Measurements from ENCODE around the gene CCAR1. TPM values are rescaled to one million over a fixed set of nuclear protein-coding genes. Genes with fewer than 3 reads are reported as not detected.

CCAR1 gene
- polyA plus RNA-seq, 1 donor from 2014 or later = 51.4 TPM

DNA sequence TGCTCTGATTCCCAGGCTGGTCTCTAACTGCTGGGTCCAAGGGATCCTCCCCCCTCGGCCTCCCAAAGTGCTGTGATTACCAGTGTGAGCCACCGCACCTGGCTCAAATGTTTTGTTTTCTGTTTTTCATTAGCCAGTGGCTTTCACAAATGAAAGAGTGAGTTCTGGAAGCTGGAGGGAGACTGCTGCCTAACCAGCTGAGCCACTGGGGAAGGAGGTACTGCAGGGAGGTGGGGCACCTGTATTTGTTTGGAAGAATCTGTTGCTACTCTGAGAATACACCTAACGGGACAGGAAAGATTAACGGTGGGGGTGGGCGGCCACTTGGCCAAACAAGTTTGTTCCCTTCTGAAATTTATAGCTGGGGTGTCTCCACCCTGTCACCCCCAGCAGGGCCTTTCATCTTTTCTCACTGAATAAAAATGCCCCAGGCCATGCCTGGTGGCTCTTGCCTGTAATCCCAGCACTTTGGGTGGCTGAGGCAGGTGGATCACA is 111.0 kb downstream of the CCAR1 start:
- no peaks in the 10 kb centered on the region for H3K9me2 ChIP-seq (ENCODE audit: insufficient read depth, low read length)
- H3K9ac ChIP-seq (ENCODE audit: low read length) = no peak overlapping the region
- H3K4me3 ChIP-seq (ENCODE audit: low read length) = no peak overlapping the region
- H3K9me3 ChIP-seq (ENCODE audit: low read length) = no peaks in the 10 kb centered on the region
- H4K20me1 ChIP-seq (ENCODE audit: insufficient read depth) = no peaks in the 10 kb centered on the region
- no peak overlapping the region for H3K4me2 ChIP-seq (ENCODE audit: low read length)
- TF ChIP-seq MXI1 (conservative IDR thresholded peaks at IDR 0.05; ENCODE audit: poor library complexity, severe bottlenecking) (no peak), SMC3 (conservative IDR thresholded peaks at IDR 0.05; ENCODE audit: poor library complexity) (no peak), TAF1 (IDR thresholded peaks at IDR 0.05; ENCODE audit: low read depth) (no peak), RAD21 (conservative IDR thresholded peaks at IDR 0.05) (no peak), POLR2AphosphoS5 (IDR thresholded peaks at IDR 0.05) (no peak)
- TF ChIP-seq, protein P1, sequence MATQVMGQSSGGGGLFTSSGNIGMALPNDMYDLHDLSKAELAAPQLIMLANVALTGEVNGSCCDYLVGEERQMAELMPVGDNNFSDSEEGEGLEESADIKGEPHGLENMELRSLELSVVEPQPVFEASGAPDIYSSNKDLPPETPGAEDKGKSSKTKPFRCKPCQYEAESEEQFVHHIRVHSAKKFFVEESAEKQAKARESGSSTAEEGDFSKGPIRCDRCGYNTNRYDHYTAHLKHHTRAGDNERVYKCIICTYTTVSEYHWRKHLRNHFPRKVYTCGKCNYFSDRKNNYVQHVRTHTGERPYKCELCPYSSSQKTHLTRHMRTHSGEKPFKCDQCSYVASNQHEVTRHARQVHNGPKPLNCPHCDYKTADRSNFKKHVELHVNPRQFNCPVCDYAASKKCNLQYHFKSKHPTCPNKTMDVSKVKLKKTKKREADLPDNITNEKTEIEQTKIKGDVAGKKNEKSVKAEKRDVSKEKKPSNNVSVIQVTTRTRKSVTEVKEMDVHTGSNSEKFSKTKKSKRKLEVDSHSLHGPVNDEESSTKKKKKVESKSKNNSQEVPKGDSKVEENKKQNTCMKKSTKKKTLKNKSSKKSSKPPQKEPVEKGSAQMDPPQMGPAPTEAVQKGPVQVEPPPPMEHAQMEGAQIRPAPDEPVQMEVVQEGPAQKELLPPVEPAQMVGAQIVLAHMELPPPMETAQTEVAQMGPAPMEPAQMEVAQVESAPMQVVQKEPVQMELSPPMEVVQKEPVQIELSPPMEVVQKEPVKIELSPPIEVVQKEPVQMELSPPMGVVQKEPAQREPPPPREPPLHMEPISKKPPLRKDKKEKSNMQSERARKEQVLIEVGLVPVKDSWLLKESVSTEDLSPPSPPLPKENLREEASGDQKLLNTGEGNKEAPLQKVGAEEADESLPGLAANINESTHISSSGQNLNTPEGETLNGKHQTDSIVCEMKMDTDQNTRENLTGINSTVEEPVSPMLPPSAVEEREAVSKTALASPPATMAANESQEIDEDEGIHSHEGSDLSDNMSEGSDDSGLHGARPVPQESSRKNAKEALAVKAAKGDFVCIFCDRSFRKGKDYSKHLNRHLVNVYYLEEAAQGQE (IDR thresholded peaks at IDR 0.05; ENCODE audit: borderline replicate concordance) = no peak
- TF ChIP-seq, protein P2, sequence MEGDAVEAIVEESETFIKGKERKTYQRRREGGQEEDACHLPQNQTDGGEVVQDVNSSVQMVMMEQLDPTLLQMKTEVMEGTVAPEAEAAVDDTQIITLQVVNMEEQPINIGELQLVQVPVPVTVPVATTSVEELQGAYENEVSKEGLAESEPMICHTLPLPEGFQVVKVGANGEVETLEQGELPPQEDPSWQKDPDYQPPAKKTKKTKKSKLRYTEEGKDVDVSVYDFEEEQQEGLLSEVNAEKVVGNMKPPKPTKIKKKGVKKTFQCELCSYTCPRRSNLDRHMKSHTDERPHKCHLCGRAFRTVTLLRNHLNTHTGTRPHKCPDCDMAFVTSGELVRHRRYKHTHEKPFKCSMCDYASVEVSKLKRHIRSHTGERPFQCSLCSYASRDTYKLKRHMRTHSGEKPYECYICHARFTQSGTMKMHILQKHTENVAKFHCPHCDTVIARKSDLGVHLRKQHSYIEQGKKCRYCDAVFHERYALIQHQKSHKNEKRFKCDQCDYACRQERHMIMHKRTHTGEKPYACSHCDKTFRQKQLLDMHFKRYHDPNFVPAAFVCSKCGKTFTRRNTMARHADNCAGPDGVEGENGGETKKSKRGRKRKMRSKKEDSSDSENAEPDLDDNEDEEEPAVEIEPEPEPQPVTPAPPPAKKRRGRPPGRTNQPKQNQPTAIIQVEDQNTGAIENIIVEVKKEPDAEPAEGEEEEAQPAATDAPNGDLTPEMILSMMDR (IDR thresholded peaks at IDR 0.05; ENCODE audit: poor library complexity, severe bottlenecking) = no peak
- H3F3A ChIP-seq (ENCODE audit: insufficient read depth, low read length, poor library complexity, severe bottlenecking) = no peaks in the 10 kb centered on the region
- no peaks in the 10 kb centered on the region for H3K27me3 ChIP-seq (ENCODE audit: insufficient read depth, low read depth, low read length)
- no peaks in the 10 kb centered on the region for H3K36me3 ChIP-seq (ENCODE audit: insufficient read depth, low read length)
- no peaks in the 10 kb centered on the region for H3K79me2 ChIP-seq (replicated peaks; ENCODE audit: insufficient read depth, low read length)
- H3K27ac ChIP-seq (ENCODE audit: low read length) = no peak overlapping the region
- H2AFZ ChIP-seq (ENCODE audit: low read depth, low read length) = no peak overlapping the region

DNA sequence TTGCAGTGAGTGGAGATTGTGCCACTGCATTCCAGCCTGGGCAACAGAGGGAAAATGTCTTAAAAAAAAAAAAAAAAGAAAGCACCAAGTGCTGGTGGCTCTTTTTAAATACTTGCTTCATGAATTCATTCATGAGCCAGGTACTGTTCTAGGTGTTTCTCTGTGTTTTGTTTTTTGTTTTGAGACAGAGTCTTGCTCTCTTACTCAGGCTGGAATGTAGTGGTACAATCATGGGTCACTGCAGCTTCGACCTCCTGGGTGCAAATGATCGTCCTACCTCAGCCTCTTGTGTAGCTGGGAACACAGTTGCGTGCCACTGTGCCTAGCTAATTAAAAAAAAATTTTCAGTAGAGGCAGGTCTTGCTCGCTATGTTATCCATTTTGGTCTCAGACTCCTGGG is 111.6 kb downstream of the CCAR1 start:
- TF ChIP-seq EZH2 (IDR thresholded peaks at IDR 0.05; ENCODE audit: borderline replicate concordance, insufficient read depth, low read length, poor library complexity, severe bottlenecking) = no peak
- Histone ChIP-seq H3F3A (ENCODE audit: insufficient read depth, low read length, poor library complexity, severe bottlenecking) (no peaks in the 10 kb centered on the region), H3K27ac (ENCODE audit: low read length) (no peak overlapping the region), H3K4me3 (ENCODE audit: low read length) (no peak overlapping the region), H3K36me3 (ENCODE audit: insufficient read depth, low read length) (no peaks in the 10 kb centered on the region), H4K20me1 (ENCODE audit: insufficient read depth) (no peaks in the 10 kb centered on the region), H3K4me2 (ENCODE audit: low read length) (no peak overlapping the region), H3K79me2 (replicated peaks; ENCODE audit: insufficient read depth, low read length) (no peaks in the 10 kb centered on the region), H3K9me3 (ENCODE audit: low read length) (no peaks in the 10 kb centered on the region), H3K27me3 (ENCODE audit: insufficient read depth, low read depth, low read length) (no peaks in the 10 kb centered on the region), H3K9ac (ENCODE audit: low read length) (no peak overlapping the region), H2AFZ (ENCODE audit: low read depth, low read length) (no peak overlapping the region), H3K9me2 (ENCODE audit: insufficient read depth, low read length) (no peaks in the 10 kb centered on the region)

DNA sequence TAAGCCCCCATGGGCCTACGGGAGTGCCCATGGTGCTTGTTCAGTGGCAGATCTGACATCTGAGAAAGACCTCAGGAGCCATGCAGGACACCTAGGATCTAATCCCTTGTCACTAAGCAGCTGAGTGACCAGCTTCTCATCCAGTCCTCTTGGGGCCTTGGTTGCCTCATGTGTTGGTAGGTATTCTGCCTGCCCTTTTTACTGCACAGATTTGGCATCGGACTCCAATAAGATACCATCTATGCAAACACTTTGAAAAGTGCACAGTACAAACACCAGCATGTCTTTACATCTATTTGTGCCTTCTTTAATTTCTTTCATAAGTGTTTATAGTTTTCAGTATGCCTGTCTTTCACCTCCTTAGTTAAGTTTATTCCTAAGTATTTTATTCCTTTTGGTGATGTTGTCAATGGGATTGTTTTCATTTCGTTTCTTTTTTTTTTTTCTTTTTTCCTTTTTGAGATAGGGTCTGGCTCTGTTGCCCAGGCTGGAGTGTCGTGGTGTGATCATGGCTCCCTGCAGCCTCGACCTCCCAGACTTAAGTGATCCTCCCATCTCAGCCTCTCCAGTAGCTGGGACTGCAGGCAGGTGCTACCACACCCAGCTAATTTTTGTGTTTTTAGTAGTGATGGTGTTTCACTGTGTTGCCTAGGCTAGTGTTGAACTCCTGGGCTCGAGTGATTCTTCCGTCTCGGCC is 116.7 kb downstream of the CCAR1 start:
- Histone ChIP-seq H3F3A (ENCODE audit: insufficient read depth, low read length, poor library complexity, severe bottlenecking) (no peaks in the 10 kb centered on the region), H3K79me2 (replicated peaks; ENCODE audit: insufficient read depth, low read length) (no peaks in the 10 kb centered on the region), H3K9me3 (ENCODE audit: low read length) (no peaks in the 10 kb centered on the region), H3K27ac (ENCODE audit: low read length) (no peak overlapping the region), H3K36me3 (ENCODE audit: insufficient read depth, low read length) (no peaks in the 10 kb centered on the region), H3K27me3 (ENCODE audit: insufficient read depth, low read depth, low read length) (no peaks in the 10 kb centered on the region), H3K9me2 (ENCODE audit: insufficient read depth, low read length) (no peaks in the 10 kb centered on the region), H4K20me1 (ENCODE audit: insufficient read depth) (no peaks in the 10 kb centered on the region), H3K4me3 (ENCODE audit: low read length) (no peak overlapping the region), H2AFZ (ENCODE audit: low read depth, low read length) (no peak overlapping the region), H3K9ac (ENCODE audit: low read length) (no peak overlapping the region), H3K4me2 (ENCODE audit: low read length) (no peak overlapping the region)
- TF ChIP-seq EP300 (conservative IDR thresholded peaks at IDR 0.05; ENCODE audit: poor library complexity, severe bottlenecking) = no peak
- TF ChIP-seq MXI1 (conservative IDR thresholded peaks at IDR 0.05; ENCODE audit: poor library complexity, severe bottlenecking) = no peak
- TF ChIP-seq SMC3 (conservative IDR thresholded peaks at IDR 0.05; ENCODE audit: poor library complexity) = no peak
- no peak for TF ChIP-seq TAF1 (IDR thresholded peaks at IDR 0.05; ENCODE audit: low read depth)
- no peak for TF ChIP-seq RAD21 (conservative IDR thresholded peaks at IDR 0.05)
- TF ChIP-seq POLR2AphosphoS5 (IDR thresholded peaks at IDR 0.05) = no peak
- TF ChIP-seq, protein P2 (IDR thresholded peaks at IDR 0.05; ENCODE audit: poor library complexity, severe bottlenecking) = no peak
- TF ChIP-seq, protein P1 (IDR thresholded peaks at IDR 0.05; ENCODE audit: borderline replicate concordance) = no peak
- no peak for TF ChIP-seq EZH2 (IDR thresholded peaks at IDR 0.05; ENCODE audit: borderline replicate concordance, insufficient read depth, low read length, poor library complexity, severe bottlenecking)

Measured in neural cell (in vitro differentiated cells).